ENCODE results near the gene SLC22A5.
A peak's percentile ranks its signal among the peaks of the same experiment; 100 is the strongest.

The SLC22A5 gene

DNA sequence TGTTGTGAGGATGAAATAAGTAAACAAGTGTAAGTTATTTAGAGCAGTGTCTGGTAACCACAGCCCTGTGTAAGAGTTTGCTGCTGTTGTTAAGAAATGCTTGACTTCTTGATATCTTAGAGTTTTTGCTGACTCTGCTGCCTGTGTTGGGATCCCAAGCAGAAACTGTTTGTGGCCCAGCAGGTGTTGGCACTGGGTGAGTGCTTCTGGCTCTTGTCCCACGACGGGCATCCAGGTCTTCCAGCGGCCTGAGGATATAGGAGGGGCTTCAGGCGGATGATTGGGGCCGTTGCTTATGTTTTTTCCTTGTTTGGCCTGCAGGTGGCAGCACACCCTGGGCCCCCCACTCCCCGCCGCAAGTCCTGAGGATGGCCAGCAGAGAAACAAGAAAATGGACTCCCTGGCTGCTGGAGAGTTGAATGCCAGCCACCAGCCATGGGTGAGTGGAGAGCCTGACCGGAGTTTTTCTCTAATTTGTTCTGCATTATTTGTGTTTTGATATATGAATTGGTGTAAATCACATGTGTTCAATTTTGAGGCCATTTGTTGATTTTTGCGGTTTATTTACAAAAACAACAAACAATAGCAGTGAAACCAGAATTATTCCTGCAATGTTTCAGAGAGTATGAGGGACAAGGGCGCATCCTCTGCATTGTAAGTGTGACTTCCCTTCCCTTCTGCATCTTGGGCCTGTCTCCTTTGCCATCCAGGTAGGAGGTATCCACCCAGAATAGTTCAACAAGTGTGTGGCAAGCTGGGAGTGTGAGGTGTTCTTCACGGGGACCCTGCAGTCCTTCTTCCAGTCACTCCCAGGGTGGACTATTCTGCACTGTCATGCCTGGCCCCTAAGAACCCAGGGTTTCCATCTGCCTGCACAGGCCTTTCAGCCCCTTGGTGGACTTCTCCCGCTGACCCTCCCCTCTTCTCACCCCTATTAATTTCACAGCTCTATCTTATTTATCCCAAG is 50.3 kb downstream of the SLC22A5 start:
- peak; percentile 59 for DNase-seq (ENCODE audit: extremely low read depth, low read depth)
- TF ChIP-seq, protein P1, sequence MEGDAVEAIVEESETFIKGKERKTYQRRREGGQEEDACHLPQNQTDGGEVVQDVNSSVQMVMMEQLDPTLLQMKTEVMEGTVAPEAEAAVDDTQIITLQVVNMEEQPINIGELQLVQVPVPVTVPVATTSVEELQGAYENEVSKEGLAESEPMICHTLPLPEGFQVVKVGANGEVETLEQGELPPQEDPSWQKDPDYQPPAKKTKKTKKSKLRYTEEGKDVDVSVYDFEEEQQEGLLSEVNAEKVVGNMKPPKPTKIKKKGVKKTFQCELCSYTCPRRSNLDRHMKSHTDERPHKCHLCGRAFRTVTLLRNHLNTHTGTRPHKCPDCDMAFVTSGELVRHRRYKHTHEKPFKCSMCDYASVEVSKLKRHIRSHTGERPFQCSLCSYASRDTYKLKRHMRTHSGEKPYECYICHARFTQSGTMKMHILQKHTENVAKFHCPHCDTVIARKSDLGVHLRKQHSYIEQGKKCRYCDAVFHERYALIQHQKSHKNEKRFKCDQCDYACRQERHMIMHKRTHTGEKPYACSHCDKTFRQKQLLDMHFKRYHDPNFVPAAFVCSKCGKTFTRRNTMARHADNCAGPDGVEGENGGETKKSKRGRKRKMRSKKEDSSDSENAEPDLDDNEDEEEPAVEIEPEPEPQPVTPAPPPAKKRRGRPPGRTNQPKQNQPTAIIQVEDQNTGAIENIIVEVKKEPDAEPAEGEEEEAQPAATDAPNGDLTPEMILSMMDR (IDR thresholded peaks at IDR 0.05; ENCODE audit: low read depth, low read length) = peak; percentile 81

- TF ChIP-seq, protein P1 (IDR thresholded peaks at IDR 0.05; ENCODE audit: low read depth, low read length) = no peak
- no peak for DNase-seq (ENCODE audit: extremely low read depth, low read depth)
Measured at GRCh38 chr5:132420706-132421272, 51.3 kb downstream of the SLC22A5 start.

DNA sequence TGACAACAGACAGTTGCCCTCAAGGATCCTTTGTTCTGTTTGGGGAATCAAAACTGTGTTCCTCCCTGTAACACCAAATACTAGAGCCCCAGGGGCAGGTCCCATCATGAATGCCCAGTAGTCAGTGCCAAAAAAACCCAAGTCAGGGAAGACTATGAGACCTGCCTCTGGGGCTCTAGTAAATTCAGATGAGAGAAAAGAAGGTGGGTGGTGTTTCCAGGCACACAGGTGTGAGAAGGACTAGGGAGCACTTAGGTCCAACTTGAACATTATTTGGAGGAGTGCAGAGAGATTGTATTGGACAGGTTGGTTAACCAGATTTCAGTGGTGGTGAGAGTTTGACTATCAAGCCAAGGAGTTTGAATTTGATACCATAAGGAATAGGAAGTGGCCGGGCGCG is 52.0 kb downstream of the SLC22A5 start:
- TF ChIP-seq, protein P1 (IDR thresholded peaks at IDR 0.05; ENCODE audit: low read depth, low read length) = no peak
- DNase-seq (ENCODE audit: extremely low read depth, low read depth) = no peak

DNA sequence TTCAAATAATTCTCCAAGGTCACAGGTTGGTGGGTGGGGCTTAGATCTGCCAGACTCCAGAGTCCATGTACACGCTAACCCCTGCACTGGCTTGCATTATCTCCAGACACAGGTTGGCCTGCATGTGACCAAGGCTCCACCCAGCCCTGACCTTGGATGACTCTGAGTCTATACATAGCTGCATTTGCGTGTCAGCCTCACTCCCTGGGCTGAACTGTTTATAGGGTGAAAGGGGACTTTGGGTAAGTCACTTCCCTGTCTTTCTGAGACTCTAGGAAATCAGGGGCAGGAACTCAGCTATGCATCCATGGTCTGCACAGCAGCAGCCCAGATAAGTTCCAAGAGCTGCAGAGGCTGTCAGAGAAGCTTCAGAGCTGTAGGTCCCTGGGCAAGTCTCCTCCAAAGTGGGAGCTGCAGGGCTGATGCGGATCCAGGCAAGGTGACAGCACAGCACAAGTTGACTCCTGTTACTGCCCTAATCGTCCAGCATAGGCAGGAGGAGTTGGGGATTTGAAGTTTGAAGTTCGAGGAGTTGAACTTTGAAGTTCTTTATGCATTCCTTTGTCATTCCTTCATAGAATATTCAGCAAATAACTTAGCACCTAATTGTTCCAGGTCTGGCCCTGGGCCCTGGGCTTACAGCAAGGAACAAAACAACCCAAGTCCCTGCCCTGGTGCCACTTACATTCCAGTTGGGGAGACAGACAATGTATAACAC is 53.4 kb downstream of the SLC22A5 start:
- DNase-seq (ENCODE audit: extremely low read depth, low read depth) = no peak
- TF ChIP-seq, protein P1 (IDR thresholded peaks at IDR 0.05; ENCODE audit: low read depth, low read length) = no peak

DNA sequence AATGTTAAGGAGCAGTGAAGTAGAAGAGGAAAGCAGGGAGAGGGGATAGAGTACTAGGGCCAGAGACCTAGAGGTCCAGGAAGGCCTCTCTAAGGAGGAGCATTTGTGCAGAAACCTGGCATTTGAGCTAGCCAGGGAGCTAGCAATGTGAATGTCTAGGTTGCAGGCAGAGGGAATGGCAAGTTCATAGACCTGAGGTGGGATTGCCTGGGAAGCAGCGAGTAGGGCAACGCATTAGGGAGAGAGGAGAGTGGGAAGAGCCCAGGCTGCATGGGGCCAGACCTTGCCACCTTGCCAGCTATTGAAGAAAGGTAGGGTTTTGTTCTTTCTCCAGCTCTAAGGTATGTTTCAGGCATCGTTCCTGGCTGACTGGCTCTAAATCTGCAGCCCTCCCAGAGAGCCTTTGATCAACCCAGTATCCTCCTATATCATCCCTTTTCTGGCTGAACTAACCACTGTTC is 54.0 kb downstream of the SLC22A5 start:
- TF ChIP-seq, protein P1 (IDR thresholded peaks at IDR 0.05; ENCODE audit: low read depth, low read length) = no peak
- no peak for DNase-seq (ENCODE audit: extremely low read depth, low read depth)

- no peak for DNase-seq (ENCODE audit: extremely low read depth, low read depth)
- TF ChIP-seq, protein P1 (IDR thresholded peaks at IDR 0.05; ENCODE audit: low read depth, low read length) = no peak
Measured at GRCh38 chr5:132424167-132424880, 54.8 kb downstream of the SLC22A5 start.

Data from AG09319 (cell line).